ENCODE measurements around the gene CCSER1.

CCSER1 gene

GRCh38 chr4:90982813-90983212 lies 855.6 kb downstream of the CCSER1 start:
- no peak for DNase-seq

GRCh38 chr4:90990284-90990683 lies 863.1 kb downstream of the CCSER1 start:
- DNase-seq: no peak

GRCh38 chr4:90992213-90992612 lies 865.0 kb downstream of the CCSER1 start:
- no peak for DNase-seq

GRCh38 chr4:90994851-90995574 lies 867.8 kb downstream of the CCSER1 start:
- DNase-seq: no peak

- DNase-seq: no peak
Observed at GRCh38 chr4:90995996-90996395, 868.8 kb downstream of the CCSER1 start.

- DNase-seq: no peak
Observed at GRCh38 chr4:90996813-90997212, 869.6 kb downstream of the CCSER1 start.

- DNase-seq: no peak
Observed at GRCh38 chr4:91015861-91016260, 888.7 kb downstream of the CCSER1 start.

GRCh38 chr4:91019513-91019912 lies 892.3 kb downstream of the CCSER1 start:
- DNase-seq: no peak

- no peak for DNase-seq
Observed at GRCh38 chr4:91025241-91026148, 898.3 kb downstream of the CCSER1 start.

- DNase-seq: no peak
Observed at GRCh38 chr4:91028228-91028627, 901.0 kb downstream of the CCSER1 start.

- no peak for DNase-seq
Observed at GRCh38 chr4:91031761-91032160, 904.6 kb downstream of the CCSER1 start.

GRCh38 chr4:91032725-91033445 lies 905.7 kb downstream of the CCSER1 start:
- no peak for DNase-seq

GRCh38 chr4:91035276-91035675 lies 908.1 kb downstream of the CCSER1 start:
- no peak for DNase-seq

- no peak for DNase-seq
Observed at GRCh38 chr4:91037951-91038350, 910.8 kb downstream of the CCSER1 start.

- no peak for DNase-seq
Observed at GRCh38 chr4:91057871-91058270, 930.7 kb downstream of the CCSER1 start.

- no peak for DNase-seq
Observed at GRCh38 chr4:91058345-91058744, 931.2 kb downstream of the CCSER1 start.

GRCh38 chr4:91064157-91064853 lies 937.1 kb downstream of the CCSER1 start:
- no peak for DNase-seq

GRCh38 chr4:91065117-91065516 lies 937.9 kb downstream of the CCSER1 start:
- DNase-seq: no peak

GRCh38 chr4:91070736-91071135 lies 943.5 kb downstream of the CCSER1 start:
- DNase-seq: no peak

GRCh38 chr4:91076147-91076546 lies 949.0 kb downstream of the CCSER1 start:
- DNase-seq: no peak

- no peak for DNase-seq
Observed at GRCh38 chr4:91085961-91086360, 958.8 kb downstream of the CCSER1 start.

GRCh38 chr4:91087743-91088142 lies 960.5 kb downstream of the CCSER1 start:
- DNase-seq: no peak

GRCh38 chr4:91089178-91089577 lies 962.0 kb downstream of the CCSER1 start:
- DNase-seq: no peak

Measured in inflammatory macrophage treated with lipopolysaccharide for 4 hours (primary cell).